H9 (cell line): Measurements from ENCODE around the gene ZNF654. TPM values are rescaled to one million over a fixed set of nuclear protein-coding genes. Genes with fewer than 3 reads are reported as not detected.

Experiments
- DNase-seq: peaks from one replicate; pipeline ENCODE4 v3.0.0-alpha.2; 2017
- H2AFZ ChIP-seq: one replicate; pipeline ENCODE4 v1.6.1; 2013; ENCODE audit warnings: mild to moderate bottlenecking, low read length, control low read depth, moderate library complexity
- H2AK5ac ChIP-seq: 2 replicates; pipeline ENCODE4 v1.6.1; 2013; ENCODE audit warnings: low read length, control low read depth, mixed read lengths; ENCODE audit not compliant: insufficient read length
- H2BK120ac ChIP-seq: one replicate; pipeline ENCODE4 v1.6.1; 2013; ENCODE audit warnings: low read depth, mild to moderate bottlenecking, low read length, control low read depth, inconsistent platforms; ENCODE audit not compliant: poor library complexity, severe bottlenecking
- H2BK12ac ChIP-seq: 2 replicates; pipeline ENCODE4 v1.6.1; 2013; ENCODE audit warnings: low read length, control low read depth, mixed read lengths, low read depth; ENCODE audit not compliant: insufficient read length
- H2BK15ac ChIP-seq: 2 replicates; pipeline ENCODE4 v1.6.1; 2013; ENCODE audit warnings: low read depth, low read length, control low read depth
- H2BK20ac ChIP-seq: one replicate; pipeline ENCODE4 v1.6.1; 2013; ENCODE audit warnings: low read depth, mild to moderate bottlenecking, low read length, control low read depth, inconsistent platforms; ENCODE audit not compliant: poor library complexity, severe bottlenecking
- H2BK5ac ChIP-seq: 2 replicates; pipeline ENCODE4 v1.6.1; 2013; ENCODE audit warnings: low read length, control low read depth, mixed read lengths; ENCODE audit not compliant: insufficient read length
- H3K14ac ChIP-seq: 2 replicates; pipeline ENCODE4 v1.6.1; 2013; ENCODE audit warnings: low read length, control low read depth; ENCODE audit not compliant: insufficient read depth
- H3K18ac ChIP-seq: 2 replicates; pipeline ENCODE4 v1.6.1; 2013; ENCODE audit warnings: low read depth, mild to moderate bottlenecking, mixed read lengths, low read length, control low read depth; ENCODE audit not compliant: insufficient read length
- H3K23ac ChIP-seq: 2 replicates; pipeline ENCODE4 v1.6.1; 2013; ENCODE audit warnings: low read length, control low read depth, mixed read lengths, low read depth; ENCODE audit not compliant: insufficient read length
- H3K23me2 ChIP-seq: 2 replicates; pipeline ENCODE4 v1.6.1; 2013; ENCODE audit warnings: low read depth, mild to moderate bottlenecking, mixed read lengths, low read length, control low read depth; ENCODE audit not compliant: insufficient read length, poor library complexity, severe bottlenecking
- H3K27ac ChIP-seq: 2 replicates; pipeline ENCODE4 v1.5.1; 2013; ENCODE audit warnings: low read length, control low read depth, mixed read lengths, low read depth; ENCODE audit not compliant: insufficient read length
- H3K27me3 ChIP-seq: 2 replicates; pipeline ENCODE4 v1.6.1; 2013; ENCODE audit warnings: low read length, control low read depth, inconsistent platforms; ENCODE audit not compliant: insufficient read depth
- H3K4ac ChIP-seq: 2 replicates; pipeline ENCODE4 v1.6.1; 2013; ENCODE audit warnings: low read depth, mild to moderate bottlenecking, control low read depth, inconsistent platforms, low read length, moderate library complexity
- H3K4me1 ChIP-seq: 2 replicates; pipeline ENCODE4 v1.6.1; 2013; ENCODE audit warnings: low read length, control low read depth, inconsistent platforms; ENCODE audit not compliant: insufficient read depth
- H3K4me2 ChIP-seq: 2 replicates; pipeline ENCODE4 v1.6.1; 2013; ENCODE audit warnings: low read length, control low read depth, mixed read lengths; ENCODE audit not compliant: insufficient read length, insufficient read depth
- H3K56ac ChIP-seq: 2 replicates; pipeline ENCODE4 v1.6.1; 2013; ENCODE audit warnings: low read depth, mild to moderate bottlenecking, mixed read lengths, low read length, control low read depth; ENCODE audit not compliant: insufficient read length
- H3K79me1 ChIP-seq: 2 replicates; pipeline ENCODE4 v1.6.1; 2013; ENCODE audit warnings: low read depth, mild to moderate bottlenecking, moderate library complexity, low read length, control low read depth, inconsistent platforms; ENCODE audit not compliant: insufficient read depth, poor library complexity, severe bottlenecking
- H3K79me2 ChIP-seq: 2 replicates; pipeline ENCODE4 v1.6.1; 2013; ENCODE audit warnings: low read length, control low read depth, inconsistent platforms; ENCODE audit not compliant: insufficient read depth
- H3K9ac ChIP-seq: 2 replicates; pipeline ENCODE4 v1.6.1; 2013; ENCODE audit warnings: low read length, control low read depth, mixed read lengths; ENCODE audit not compliant: insufficient read length; ENCODE audit errors: extremely low read depth
- H3K9me3 ChIP-seq: one replicate; pipeline ENCODE4 v1.6.1; 2013; ENCODE audit warnings: low read depth, low read length, inconsistent platforms; ENCODE audit not compliant: control insufficient read depth
- H3T11ph ChIP-seq: one replicate; pipeline ENCODE4 v1.6.1; 2013; ENCODE audit warnings: mild to moderate bottlenecking, low read length, control low read depth, inconsistent platforms
- H4K20me1 ChIP-seq: one replicate; pipeline ENCODE4 v1.6.1; 2013; ENCODE audit not compliant: control insufficient read depth, insufficient read length, insufficient read depth
- H4K5ac ChIP-seq: 2 replicates; pipeline ENCODE4 v1.6.1; 2013; ENCODE audit warnings: low read depth, mild to moderate bottlenecking, mixed read lengths, low read length, control low read depth; ENCODE audit not compliant: insufficient read length
- H4K8ac ChIP-seq: replicated peaks from 2 replicates; pipeline ENCODE4 v1.6.1; 2013; ENCODE audit warnings: low read length, control low read depth, mixed read lengths, low read depth; ENCODE audit not compliant: insufficient read length
- H4K91ac ChIP-seq: 2 replicates; pipeline ENCODE4 v1.6.1; 2013; ENCODE audit warnings: low read depth, mild to moderate bottlenecking, moderate library complexity, mixed read lengths, low read length, control low read depth; ENCODE audit not compliant: insufficient read length
- H3K27ac Mint-ChIP-seq, 3 experiments: 2 replicates in 2 of 3; 3 replicates in 1 of 3; pipeline ENCODE4 v1.8.0; 2020 to 2021; ENCODE audit warnings: mixed read lengths in 3 of 3, mild to moderate bottlenecking in 1 of 3, moderate library complexity in 1 of 3
- H3K27me3 Mint-ChIP-seq: 2 replicates; pipeline ENCODE4 v1.8.0; 2021; ENCODE audit warnings: low read depth, mild to moderate bottlenecking, moderate library complexity, mixed read lengths
- H3K36me3 Mint-ChIP-seq, 3 experiments: 2 replicates in 2 of 3; 3 replicates in 1 of 3; pipeline ENCODE4 v1.8.0; 2020 to 2021; ENCODE audit warnings: low read depth in 3 of 3, mixed read lengths in 3 of 3; ENCODE audit not compliant: insufficient read depth in 1 of 3
- H3K4me1 Mint-ChIP-seq, 2 experiments: 2 replicates each; pipeline ENCODE4 v1.8.0; 2020; ENCODE audit warnings: mixed read lengths in 2 of 2
- H3K4me3 Mint-ChIP-seq, 2 experiments: 2 replicates in 1 of 2; 3 replicates in 1 of 2; pipeline ENCODE4 v1.8.0; 2020 to 2021; ENCODE audit warnings: mild to moderate bottlenecking in 2 of 2, mixed read lengths in 2 of 2, moderate library complexity in 1 of 2
- H3K9me3 Mint-ChIP-seq, 2 experiments: 2 replicates in 1 of 2; 3 replicates in 1 of 2; pipeline ENCODE4 v1.8.0; 2020; ENCODE audit warnings: mild to moderate bottlenecking in 2 of 2, mixed read lengths in 2 of 2, moderate library complexity in 1 of 2
- CTCF ChIP-seq: fragments of 200-600 bp; sonication (generic); conservative IDR thresholded peaks from 3 replicates; pipeline ENCODE4 v1.8.0; 2021; ENCODE audit warnings: antibody characterized with exemption, mild to moderate bottlenecking
- total RNA-seq: library from RNA; stranded (reverse); gene quantifications from 2 replicates; pipeline ENCODE4 v1.2.1, GENCODE V29; 2021

Gene ZNF654
- total RNA-seq, 1 experiment from 2014 or later: 8.7 TPM

GRCh38 chr3:88147261-88147660 lies 88.2 kb downstream of the ZNF654 start:
- Histone ChIP-seq H3K18ac (no peak overlapping the region), H2AFZ (no peak overlapping the region), H2AK5ac (no peak overlapping the region), H2BK5ac (no peak overlapping the region), H4K5ac (no peak overlapping the region), H3K23me2 (no peaks in the 10 kb centered on the region), H3K27ac (no peak overlapping the region), H4K20me1 (no peaks in the 10 kb centered on the region), H3K14ac (no peak overlapping the region), H3K56ac (no peak overlapping the region), H2BK20ac (no peak overlapping the region), H3K4me2 (no peak overlapping the region), H3K79me1 (no peaks in the 10 kb centered on the region), H3K4me1 (no peaks in the 10 kb centered on the region), H4K91ac (no peak overlapping the region), H3K9ac (no peak overlapping the region), H2BK120ac (no peak overlapping the region), H4K8ac (no peak overlapping the region), H3K27me3 (no peaks in the 10 kb centered on the region), H3K9me3 (no peaks in the 10 kb centered on the region), H3K79me2 (peaks cover 15% of the 10 kb centered on the region; the same call in 1 of the 2 replicates), H3T11ph (no peak overlapping the region), H2BK12ac (no peak overlapping the region), H3K23ac (no peak overlapping the region), H2BK15ac (no peak overlapping the region), H3K4ac (no peak overlapping the region)
- H3K27me3 Mint-ChIP-seq: no peaks in the 10 kb centered on the region; the same call in 1 of the 2 replicates
- TF ChIP-seq CTCF: no peak
- H3K36me3 Mint-ChIP-seq: peaks cover 3 to 6% (median 3%) of the 10 kb centered on the region in 3 experiments; a peak in 4 of 7 replicates
- DNase-seq: no peak
- H3K9me3 Mint-ChIP-seq: no peaks in the 10 kb centered on the region; a peak in 1 of 5 replicates
- H3K4me1 Mint-ChIP-seq: peaks cover 24 to 27% of the 10 kb centered on the region in 2 experiments
- no peak overlapping the region for H3K4me3 Mint-ChIP-seq
- H3K27ac Mint-ChIP-seq: no peak overlapping the region
